Chondrocyte (in vitro differentiated cells): ENCODE results near the gene HOXD13. TPM values are rescaled to one million over a fixed set of nuclear protein-coding genes. Genes with fewer than 3 reads are reported as not detected.
A peak's percentile ranks its signal among the peaks of the same experiment; 100 is the strongest.

Experiments used
- DNase-seq: peaks from one replicate; pipeline ENCODE4 v3.0.0; 2021; ENCODE audit warnings: mixed read lengths, low spot score
- H3K27ac Mint-ChIP-seq: one replicate; pipeline ENCODE4 v1.8.0; 2021; ENCODE audit warnings: mild to moderate bottlenecking, moderate library complexity, mixed read lengths; ENCODE audit not compliant: unreplicated experiment
- H3K27me3 Mint-ChIP-seq: 2 replicates; pipeline ENCODE4 v1.8.0; 2021; ENCODE audit warnings: low read depth, mixed read lengths
- H3K36me3 Mint-ChIP-seq: 2 replicates; pipeline ENCODE4 v1.8.0; 2021; ENCODE audit warnings: low read depth, mixed read lengths
- H3K4me1 Mint-ChIP-seq: 2 replicates; pipeline ENCODE4 v1.8.0; 2021; ENCODE audit warnings: low read depth, mild to moderate bottlenecking, mixed read lengths
- H3K4me3 Mint-ChIP-seq: one replicate; pipeline ENCODE4 v1.8.0; 2021; ENCODE audit warnings: mild to moderate bottlenecking, moderate library complexity, mixed read lengths; ENCODE audit not compliant: unreplicated experiment
- H3K9me3 Mint-ChIP-seq: 2 replicates; pipeline ENCODE4 v1.8.0; 2021; ENCODE audit warnings: low read depth, mixed read lengths
- CTCF ChIP-seq: fragments of 200-600 bp; sonication (generic); IDR thresholded peaks from 2 replicates; pipeline ENCODE4 v1.5.0; 2021; ENCODE audit warnings: antibody characterized with exemption, mild to moderate bottlenecking, moderate library complexity
- total RNA-seq: library from RNA; stranded (reverse); gene quantifications from 3 replicates; pipeline ENCODE4 v1.2.1, GENCODE V29; 2021

HOXD13 gene
- total RNA-seq, 1 donor from 2014 or later, result not detected

GRCh38 chr2:176099159-176099727 lies 6.7 kb downstream of the HOXD13 start:
- Mint-ChIP-seq H3K36me3 (peaks cover 3% of the 10 kb centered on the region), H3K9me3 (no peaks in the 10 kb centered on the region), H3K27me3 (peaks cover 90% of the 10 kb centered on the region), H3K4me3 (no peak overlapping the region), H3K27ac (no peak overlapping the region), H3K4me1 (peaks cover 19% of the 10 kb centered on the region)
- DNase-seq, result peak; percentile 58
- TF ChIP-seq CTCF, result no peak

- peaks cover 1% of the 10 kb centered on the region for H3K36me3 Mint-ChIP-seq
- DNase-seq, result peak; percentile 77
- no peak for TF ChIP-seq CTCF
- no peak within 1 kb of the TSS for H3K4me3 Mint-ChIP-seq
- no peak within 1 kb of the TSS for H3K27ac Mint-ChIP-seq
- no peaks in the 10 kb centered on the region for H3K9me3 Mint-ChIP-seq
- H3K4me1 Mint-ChIP-seq, result peaks cover 24% of the 10 kb centered on the region
- H3K27me3 Mint-ChIP-seq, result peaks cover 90% of the 10 kb centered on the region
Measured at GRCh38 chr2:176099728-176100546, 7.4 kb downstream of the HOXD13 start, which contains the start of gene HOXD12. Gene HOXD12 (plus strand): TSS chr2:176099795. CDS start chr2:176099802, 7 bp downstream.

GRCh38 chr2:176100547-176101140 lies 8.1 kb downstream of the HOXD13 start:
- Mint-ChIP-seq H3K36me3 (peaks cover 1% of the 10 kb centered on the region), H3K27me3 (peaks cover 90% of the 10 kb centered on the region), H3K4me3 (no peak overlapping the region), H3K9me3 (no peaks in the 10 kb centered on the region), H3K27ac (no peak overlapping the region), H3K4me1 (peaks cover 27% of the 10 kb centered on the region)
- no peak for TF ChIP-seq CTCF
- DNase-seq, result peak; percentile 39

- no peak for DNase-seq
- Mint-ChIP-seq H3K4me1 (peaks cover 34% of the 10 kb centered on the region), H3K27me3 (peaks cover 91% of the 10 kb centered on the region), H3K9me3 (no peaks in the 10 kb centered on the region), H3K27ac (no peak overlapping the region), H3K4me3 (no peak overlapping the region), H3K36me3 (peaks cover 3% of the 10 kb centered on the region)
- TF ChIP-seq CTCF, result no peak
Measured at GRCh38 chr2:176101216-176101830, 8.8 kb downstream of the HOXD13 start.

- peaks cover 89% of the 10 kb centered on the region for H3K27me3 Mint-ChIP-seq
- no peak for TF ChIP-seq CTCF
- DNase-seq, result no peak
- H3K4me3 Mint-ChIP-seq, result no peak overlapping the region
- no peaks in the 10 kb centered on the region for H3K9me3 Mint-ChIP-seq
- peaks cover 4% of the 10 kb centered on the region for H3K36me3 Mint-ChIP-seq
- H3K4me1 Mint-ChIP-seq, result peaks cover 32% of the 10 kb centered on the region
- H3K27ac Mint-ChIP-seq, result no peak overlapping the region
Measured at GRCh38 chr2:176101842-176102241, 9.3 kb downstream of the HOXD13 start.
